SK-N-SH (cell line): ENCODE measurements around the gene RNF13. TPM values are rescaled to one million over a fixed set of nuclear protein-coding genes. Genes with fewer than 3 reads are reported as not detected.

Experiments used
- CTCF ChIA-PET: fragments of 300-600, 350-600 bp; formaldehyde crosslinking; extraction: SDS; loops from one replicate; lab custom pipeline; 2021; lab: Yijun Ruan, JAX
- POLR2A ChIA-PET: fragments of 350-600 bp; sonication (Branson Sonifier 250); formaldehyde crosslinking; extraction: SDS; loops from one replicate; lab custom pipeline; 2020; ENCODE audit warnings: antibody characterized with exemption, inconsistent platforms; lab: Yijun Ruan, JAX
- DNase-seq: peaks from one replicate; pipeline ENCODE4 v3.0.0; 2012
- H2AFZ ChIP-seq: fragments of 200-600 bp; sonication (generic); 2 replicates; pipeline ENCODE4 v1.8.1; 2016; ENCODE audit warnings: antibody characterized with exemption, mild to moderate bottlenecking, low read depth
- H3F3A ChIP-seq: fragments of 200-600 bp; sonication (generic); replicated peaks from 2 replicates; pipeline ENCODE3; 2016; ENCODE audit warnings: antibody characterized with exemption, mild to moderate bottlenecking; ENCODE audit not compliant: insufficient read depth
- H3K27ac ChIP-seq, 2 experiments: fragments of 200-500 bp in 1 of 2; fragments of 200-600 bp in 1 of 2; sonication (Bioruptor generic) in 1 of 2; sonication (generic), shearing (Covaris generic) in 1 of 2; 2 replicates each; pipeline versions ENCODE4 v1.5.1 to v1.6.1; 2014 to 2016; ENCODE audit warnings: low read depth in 2 of 2, inconsistent platforms in 1 of 2, low read length in 1 of 2, mild to moderate bottlenecking in 1 of 2, mixed read lengths in 1 of 2
- H3K27me3 ChIP-seq: fragments of 200-600 bp; sonication (generic), shearing (Covaris generic); 2 replicates; pipeline ENCODE4 v1.6.1; 2016; ENCODE audit warnings: mixed run types; ENCODE audit not compliant: insufficient read depth
- H3K36me3 ChIP-seq, 2 experiments: fragments of 200-500 bp in 1 of 2; fragments of 200-600 bp in 1 of 2; sonication (Bioruptor generic) in 1 of 2; sonication (generic) in 1 of 2; replicated peaks in 1 of 2; 2 replicates each; pipeline versions ENCODE3 to v1.5.1; 2014 to 2016; ENCODE audit warnings: low read length in 1 of 2, mild to moderate bottlenecking in 1 of 2; ENCODE audit not compliant: insufficient read depth in 2 of 2, control insufficient read depth in 1 of 2
- H3K4me1 ChIP-seq, 2 experiments: fragments of 200-500 bp in 1 of 2; fragments of 200-600 bp in 1 of 2; sonication (Bioruptor generic) in 1 of 2; sonication (generic), shearing (Covaris generic) in 1 of 2; 2 replicates each; pipeline versions ENCODE4 v1.5.1 to v1.6.1; 2014 to 2016; ENCODE audit warnings: low read depth in 1 of 2, low read length in 1 of 2, mixed run types in 1 of 2; ENCODE audit not compliant: insufficient read depth in 2 of 2, control insufficient read depth in 1 of 2
- H3K4me2 ChIP-seq: fragments of 200-600 bp; sonication (generic), shearing (Covaris generic); 2 replicates; pipeline ENCODE4 v1.6.1; 2017; ENCODE audit warnings: mixed run types
- H3K4me3 ChIP-seq, 2 experiments: fragments of 200-500 bp in 1 of 2; fragments of 200-600 bp in 1 of 2; sonication (Bioruptor generic) in 1 of 2; sonication (generic), shearing (Covaris generic) in 1 of 2; 2 replicates each; pipeline versions ENCODE4 v1.5.1 to v1.8.1; 2014 to 2016; ENCODE audit warnings: low read depth in 2 of 2, inconsistent platforms in 1 of 2, low read length in 1 of 2, mild to moderate bottlenecking in 1 of 2, mixed read lengths in 1 of 2, moderate library complexity in 1 of 2
- H3K79me2 ChIP-seq: fragments of 200-600 bp; sonication (generic); 2 replicates; pipeline ENCODE4 v1.8.1; 2017; ENCODE audit warnings: mild to moderate bottlenecking; ENCODE audit not compliant: insufficient read depth
- H3K9ac ChIP-seq: fragments of 200-600 bp; sonication (generic); 2 replicates; pipeline ENCODE4 v1.6.1; 2017; ENCODE audit warnings: mixed run types
- H3K9me2 ChIP-seq: fragments of 200-600 bp; sonication (generic); 2 replicates; pipeline ENCODE4 v1.6.1; 2017; ENCODE audit warnings: mixed run types
- H3K9me3 ChIP-seq: fragments of 200-600 bp; sonication (generic); 2 replicates; pipeline ENCODE4 v1.6.1; 2017; ENCODE audit warnings: mixed run types, mild to moderate bottlenecking, moderate library complexity
- H4K20me1 ChIP-seq: fragments of 200-600 bp; sonication (generic); 2 replicates; pipeline ENCODE4 v1.6.1; 2017; ENCODE audit warnings: mild to moderate bottlenecking, mixed run types; ENCODE audit not compliant: insufficient read depth
- EP300 ChIP-seq, 2 experiments: IDR thresholded peaks; 2 replicates each; pipeline versions ENCODE4 v1.4.0 to v1.6.1; 2012; ENCODE audit warnings: borderline replicate concordance in 1 of 2, low read depth in 1 of 2, low read length in 1 of 2
- EZH2phosphoT487 ChIP-seq: fragments of 200-600 bp; sonication (generic); IDR thresholded peaks from 2 replicates; pipeline ENCODE4 v1.6.1; 2017; ENCODE audit warnings: low read depth, mixed run types, mild to moderate bottlenecking, antibody characterized with exemption, moderate library complexity, borderline replicate concordance
- FOSL2 ChIP-seq: IDR thresholded peaks from 2 replicates; pipeline ENCODE4 v1.4.0; 2012; ENCODE audit warnings: low read depth, mild to moderate bottlenecking, moderate library complexity, borderline replicate concordance
- FOXM1 ChIP-seq: IDR thresholded peaks from 2 replicates; pipeline ENCODE4 v1.4.0; 2012; ENCODE audit warnings: low read depth, mild to moderate bottlenecking
- GABPA ChIP-seq: IDR thresholded peaks from 2 replicates; pipeline ENCODE4 v1.4.0; 2012; ENCODE audit warnings: low read depth, mild to moderate bottlenecking
- GATA2 ChIP-seq: sonication (generic); formaldehyde crosslinking; IDR thresholded peaks from 2 replicates; pipeline ENCODE4 v1.5.0; 2020; ENCODE audit warnings: mild to moderate bottlenecking, missing genetic modification reagents
- JUND ChIP-seq: IDR thresholded peaks from 2 replicates; pipeline ENCODE4 v1.4.0; 2012
- MAX ChIP-seq: IDR thresholded peaks from 2 replicates; pipeline ENCODE4 v1.4.0; 2012; ENCODE audit warnings: low read depth
- MEF2A ChIP-seq: IDR thresholded peaks from 2 replicates; pipeline ENCODE4 v1.4.0; 2012; ENCODE audit warnings: low read depth, borderline replicate concordance
- NFIC ChIP-seq: IDR thresholded peaks from 2 replicates; pipeline ENCODE4 v1.4.0; 2012; ENCODE audit warnings: borderline replicate concordance
- POLR2AphosphoS5 ChIP-seq: IDR thresholded peaks from 2 replicates; pipeline ENCODE4 v1.6.1; 2012; ENCODE audit warnings: low read depth, low read length
- RAD21 ChIP-seq: IDR thresholded peaks from 2 replicates; pipeline ENCODE4 v1.6.1; 2012; ENCODE audit warnings: mild to moderate bottlenecking, low read length
- RFX5 ChIP-seq: IDR thresholded peaks from 2 replicates; pipeline ENCODE4 v1.6.1; 2012; ENCODE audit warnings: mild to moderate bottlenecking, improper control_type of control experiment, low read length
- RXRA ChIP-seq: IDR thresholded peaks from 2 replicates; pipeline ENCODE4 v1.4.0; 2012; ENCODE audit warnings: low read depth, mild to moderate bottlenecking, borderline replicate concordance
- SIN3A ChIP-seq: IDR thresholded peaks from 2 replicates; pipeline ENCODE4 v1.6.1; 2012; ENCODE audit warnings: low read depth, mild to moderate bottlenecking, low read length, moderate library complexity, borderline replicate concordance
- SMC3 ChIP-seq: IDR thresholded peaks from 2 replicates; pipeline ENCODE4 v1.6.1; 2012; ENCODE audit warnings: low read depth, low read length, improper control_type of control experiment
- TEAD4 ChIP-seq: IDR thresholded peaks from 2 replicates; pipeline ENCODE4 v1.4.0; 2012; ENCODE audit warnings: mild to moderate bottlenecking, borderline replicate concordance; ENCODE audit not compliant: insufficient read depth
- ZBTB33 ChIP-seq: IDR thresholded peaks from 2 replicates; pipeline ENCODE4 v1.4.0; 2012; ENCODE audit warnings: low read depth, borderline replicate concordance
- WGBS: methylation state at CpG from one replicate; pipeline ENCODE4 v1.1.6; 2017; ENCODE audit warnings: low lambda C conversion rate; 5-methylcytosine and 5-hydroxymethylcytosine counted together
- polyA plus RNA-seq, 3 experiments: library from polyadenylated mRNA; depleted of rRNA; stranded (reverse); fragments of >200 nt; gene quantifications; 2 replicates each; pipeline ENCODE4 v1.2.3, GENCODE V29; 2012
- TF ChIP-seq, protein P1 (sequence below): IDR thresholded peaks from 2 replicates; pipeline ENCODE4; 2012

The RNF13 gene
- polyA plus RNA-seq, 1 of the 3 experiments (the other 2 are of a cell fraction) = 14.9 TPM

DNA sequence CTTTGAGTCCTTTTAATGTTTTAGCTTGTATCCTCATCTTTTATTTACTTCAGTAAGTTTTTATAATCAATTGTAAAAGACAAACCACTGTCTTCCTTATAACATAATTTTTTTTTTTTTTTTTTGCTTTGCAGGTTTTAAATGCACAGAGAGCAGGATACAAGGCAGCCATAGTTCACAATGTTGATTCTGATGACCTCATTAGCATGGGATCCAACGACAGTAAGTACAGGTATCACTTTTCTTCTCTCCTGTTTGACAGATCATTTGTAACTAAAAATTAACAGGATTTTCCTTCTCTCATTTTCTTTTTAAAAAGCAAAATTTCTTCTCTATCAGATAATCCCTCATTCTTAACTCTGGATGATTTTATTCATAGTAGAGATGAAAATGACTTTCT lies 82.3 kb downstream of the RNF13 start (continued):
- no peak for TF ChIP-seq MAX
- no peak for TF ChIP-seq ZBTB33
- no peak for TF ChIP-seq EP300 (IDR thresholded peaks at IDR 0.05; ENCODE audit: borderline replicate concordance in 1 of 2, low read depth in 1 of 2, low read length in 1 of 2)
- TF ChIP-seq JUND = no peak
- no peak for TF ChIP-seq FOSL2
- TF ChIP-seq EZH2phosphoT487 = no peak
- TF ChIP-seq, all 33 proteins: peak for 0

- Histone ChIP-seq H3K9me3 (no peaks in the 10 kb centered on the region), H4K20me1 (no peaks in the 10 kb centered on the region), H3K4me1 (peaks cover 20 to 29% of the 10 kb centered on the region in 2 experiments), H3F3A (peaks cover 36% of the 10 kb centered on the region), H3K9me2 (no peaks in the 10 kb centered on the region), H2AFZ (no peak overlapping the region), H3K4me2 (no peak overlapping the region), H3K27ac (no peak overlapping the region), H3K79me2 (no peaks in the 10 kb centered on the region), H3K36me3 (peaks cover 9 to 14% of the 10 kb centered on the region in 2 experiments), H3K4me3 (no peak overlapping the region), H3K9ac (no peak overlapping the region), H3K27me3 (no peaks in the 10 kb centered on the region)
- TF ChIP-seq GATA2 (CRISPR knock-in tag) (no peak), EP300 (IDR thresholded peaks at IDR 0.05; ENCODE audit: borderline replicate concordance in 1 of 2, low read depth in 1 of 2, low read length in 1 of 2) (no peak), NFIC (no peak), POLR2AphosphoS5 (no peak), SMC3 (no peak), GABPA (no peak), SIN3A (no peak), RXRA (no peak), FOXM1 (no peak), TEAD4 (no peak)
- DNase-seq = no peak
- ChIA-PET POLR2A (no interaction called here), CTCF (interaction anchor here (1.0 to 2.6 kb wide), 4 partner anchors 16 to 72 kb away, joined by 3 to 13 read pairs (median 4); no protein-coding TSS in a partner anchor)
- WGBS = 85% methylated on average over 2 of the region's 2 CpGs
Measured at GRCh38 chr3:149895769-149896168, 82.8 kb downstream of the RNF13 start.

DNA sequence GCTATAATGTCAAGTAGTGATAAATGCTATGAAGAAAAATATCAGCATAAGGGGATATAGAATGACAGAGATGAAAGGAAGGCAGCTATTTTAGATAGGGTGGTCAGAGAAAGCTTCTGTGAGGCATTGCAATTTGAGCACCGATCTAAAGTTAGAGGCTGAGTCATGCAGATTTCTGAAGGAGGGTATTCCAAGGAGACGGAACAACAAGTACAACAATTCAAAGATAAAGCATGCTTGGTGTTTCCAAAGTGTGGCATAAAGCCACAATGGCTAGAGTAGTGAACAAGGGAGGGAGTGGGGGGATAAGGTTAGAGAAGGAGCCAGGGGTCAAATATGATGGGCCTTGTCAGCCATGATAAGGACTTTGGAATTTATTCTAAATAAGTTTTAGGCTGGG lies 85.8 kb downstream of the RNF13 start:
- Histone ChIP-seq H3K9me2 (no peaks in the 10 kb centered on the region), H3K27ac (peak overlapping the region; percentile 76 to 79), H2AFZ (no peak overlapping the region), H3K4me2 (peak overlapping the region; percentile 42; the same call in 1 of the 2 replicates), H4K20me1 (no peaks in the 10 kb centered on the region), H3K9ac (peak overlapping the region; percentile 22; the same call in 1 of the 2 replicates), H3K4me1 (peaks cover 18 to 33% of the 10 kb centered on the region in 2 experiments), H3K4me3 (no peak overlapping the region), H3K9me3 (no peaks in the 10 kb centered on the region), H3F3A (peaks cover 34% of the 10 kb centered on the region), H3K36me3 (peaks cover 8 to 9% of the 10 kb centered on the region in 2 experiments), H3K79me2 (no peaks in the 10 kb centered on the region), H3K27me3 (no peaks in the 10 kb centered on the region)
- TF ChIP-seq RAD21 (no peak), FOSL2 (peak; percentile 67; the same call in 1 of the 2 replicates), MEF2A (peak; percentile 87), JUND (peak; percentile 56), RXRA (no peak), RFX5 (no peak)
- TF ChIP-seq, protein P1, sequence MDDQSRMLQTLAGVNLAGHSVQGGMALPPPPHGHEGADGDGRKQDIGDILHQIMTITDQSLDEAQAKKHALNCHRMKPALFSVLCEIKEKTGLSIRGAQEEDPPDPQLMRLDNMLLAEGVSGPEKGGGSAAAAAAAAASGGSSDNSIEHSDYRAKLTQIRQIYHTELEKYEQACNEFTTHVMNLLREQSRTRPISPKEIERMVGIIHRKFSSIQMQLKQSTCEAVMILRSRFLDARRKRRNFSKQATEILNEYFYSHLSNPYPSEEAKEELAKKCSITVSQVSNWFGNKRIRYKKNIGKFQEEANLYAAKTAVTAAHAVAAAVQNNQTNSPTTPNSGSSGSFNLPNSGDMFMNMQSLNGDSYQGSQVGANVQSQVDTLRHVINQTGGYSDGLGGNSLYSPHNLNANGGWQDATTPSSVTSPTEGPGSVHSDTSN = peak; percentile 31; the same call in 1 of the 2 replicates
- ChIA-PET CTCF (no interaction called here), POLR2A (no interaction called here)
- 12% methylated on average over 2 of the region's 2 CpGs for WGBS
- DNase-seq = no peak
